DND-41 (cell line): ENCODE results near the gene TTLL11.

Source experiments
- ATAC-seq: fragments of 200-7000 bp; cut with Tn5 transposase; 3 replicates; pipeline ENCODE4 v1.9.1; 2021; ENCODE audit warnings: low read depth; ENCODE audit not compliant: insufficient read depth
- DNase-seq: peaks from one replicate; pipeline ENCODE4 v3.0.0-alpha.2; 2020
- H2AFZ ChIP-seq: 2 replicates; pipeline ENCODE4 v1.6.0; 2012; ENCODE audit warnings: low read depth, low read length
- H3K27ac ChIP-seq: 2 replicates; pipeline ENCODE4 v1.5.1; 2012; ENCODE audit warnings: low read length, inconsistent platforms
- H3K27me3 ChIP-seq: fragments of 200-600 bp; sonication (generic); 2 replicates; pipeline ENCODE4 v1.6.0; 2012; ENCODE audit warnings: low read length, mild to moderate bottlenecking, inconsistent platforms; ENCODE audit not compliant: insufficient read depth, poor library complexity
- H3K36me3 ChIP-seq: 2 replicates; pipeline ENCODE4 v1.5.1; 2012; ENCODE audit warnings: low read length, inconsistent platforms; ENCODE audit not compliant: insufficient read depth
- H3K4me1 ChIP-seq: 2 replicates; pipeline ENCODE4 v1.5.1; 2012; ENCODE audit warnings: mild to moderate bottlenecking, low read length; ENCODE audit not compliant: insufficient read depth
- H3K4me2 ChIP-seq: 2 replicates; pipeline ENCODE4 v1.6.0; 2012; ENCODE audit warnings: mild to moderate bottlenecking, moderate library complexity, low read length, inconsistent platforms; ENCODE audit not compliant: insufficient read depth
- H3K4me3 ChIP-seq, 2 experiments: fragments of 200-600 bp in 1 of 2; shearing (Covaris generic) in 1 of 2; 2 replicates each; pipeline ENCODE4 v1.5.1; 2012 to 2016; ENCODE audit warnings: inconsistent platforms in 2 of 2, low read length in 2 of 2, mild to moderate bottlenecking in 2 of 2, low read depth in 1 of 2, moderate library complexity in 1 of 2
- H3K79me2 ChIP-seq: 2 replicates; pipeline ENCODE4 v1.6.0; 2012; ENCODE audit warnings: low read length, inconsistent platforms; ENCODE audit not compliant: insufficient read depth
- H3K9ac ChIP-seq: 2 replicates; pipeline ENCODE4 v1.6.0; 2012; ENCODE audit warnings: low read depth, mild to moderate bottlenecking, inconsistent platforms, low read length, moderate library complexity
- H3K9me3 ChIP-seq: 2 replicates; pipeline ENCODE4 v1.5.1; 2012; ENCODE audit warnings: low read length, moderate library complexity, mild to moderate bottlenecking, inconsistent platforms; ENCODE audit not compliant: insufficient read depth, severe bottlenecking
- H4K20me1 ChIP-seq: 2 replicates; pipeline ENCODE4 v1.6.0; 2012; ENCODE audit warnings: low read length; ENCODE audit not compliant: insufficient read depth
- EZH2 ChIP-seq: IDR thresholded peaks from 3 replicates; pipeline ENCODE4 v1.6.1; 2012; ENCODE audit warnings: borderline replicate concordance, low read depth, mild to moderate bottlenecking, moderate library complexity, low read length, inconsistent platforms; ENCODE audit not compliant: severe bottlenecking
- TF ChIP-seq, protein P1 (sequence below): IDR thresholded peaks from 2 replicates; pipeline ENCODE4 v1.5.1; 2012; ENCODE audit warnings: borderline replicate concordance, low read length, moderate library complexity, mild to moderate bottlenecking; ENCODE audit not compliant: poor library complexity, severe bottlenecking; ENCODE audit errors: extremely low read depth

TTLL11 gene

DNA sequence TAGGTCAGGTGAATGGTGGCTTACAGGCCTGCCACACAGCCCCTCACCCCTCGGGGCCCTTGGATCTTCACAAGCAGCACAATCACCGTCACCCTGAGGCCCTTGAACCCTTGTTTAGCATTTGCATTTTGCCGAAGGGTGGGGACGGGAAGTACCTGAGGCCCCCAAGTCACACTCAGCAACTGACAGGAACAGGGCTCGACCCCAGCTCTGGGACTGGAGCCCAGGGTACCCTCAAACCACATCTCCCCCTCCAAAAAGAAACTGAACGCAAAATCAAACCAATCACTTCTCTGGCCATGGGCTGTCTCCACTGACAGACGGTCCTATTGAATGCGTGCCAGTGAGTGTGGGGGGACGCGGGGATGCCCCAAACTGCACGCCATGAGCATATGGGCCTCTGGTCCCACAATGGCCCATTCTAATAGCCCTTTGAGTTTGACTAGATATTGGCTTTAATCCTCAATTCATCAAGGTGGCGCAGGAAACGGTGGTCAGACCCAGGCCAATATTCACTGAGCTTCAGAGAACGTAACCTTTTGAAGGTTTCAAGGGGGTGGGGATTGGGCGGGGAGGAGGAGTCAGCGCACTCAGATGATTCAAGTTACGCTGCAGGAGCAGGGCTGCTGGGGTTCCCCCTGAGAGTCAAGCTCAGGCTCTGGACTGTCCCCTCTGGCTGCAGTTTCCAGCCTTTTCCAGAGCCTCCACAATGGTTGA, 265.7 kb downstream of the TTLL11 start:
- ATAC-seq (no peak), DNase-seq (no peak)
- H3K4me1 ChIP-seq = no peaks in the 10 kb centered on the region
- no peak overlapping the region for H3K4me3 ChIP-seq
- no peaks in the 10 kb centered on the region for H3K9me3 ChIP-seq
- no peak overlapping the region for H3K4me2 ChIP-seq
- TF ChIP-seq, protein P1, sequence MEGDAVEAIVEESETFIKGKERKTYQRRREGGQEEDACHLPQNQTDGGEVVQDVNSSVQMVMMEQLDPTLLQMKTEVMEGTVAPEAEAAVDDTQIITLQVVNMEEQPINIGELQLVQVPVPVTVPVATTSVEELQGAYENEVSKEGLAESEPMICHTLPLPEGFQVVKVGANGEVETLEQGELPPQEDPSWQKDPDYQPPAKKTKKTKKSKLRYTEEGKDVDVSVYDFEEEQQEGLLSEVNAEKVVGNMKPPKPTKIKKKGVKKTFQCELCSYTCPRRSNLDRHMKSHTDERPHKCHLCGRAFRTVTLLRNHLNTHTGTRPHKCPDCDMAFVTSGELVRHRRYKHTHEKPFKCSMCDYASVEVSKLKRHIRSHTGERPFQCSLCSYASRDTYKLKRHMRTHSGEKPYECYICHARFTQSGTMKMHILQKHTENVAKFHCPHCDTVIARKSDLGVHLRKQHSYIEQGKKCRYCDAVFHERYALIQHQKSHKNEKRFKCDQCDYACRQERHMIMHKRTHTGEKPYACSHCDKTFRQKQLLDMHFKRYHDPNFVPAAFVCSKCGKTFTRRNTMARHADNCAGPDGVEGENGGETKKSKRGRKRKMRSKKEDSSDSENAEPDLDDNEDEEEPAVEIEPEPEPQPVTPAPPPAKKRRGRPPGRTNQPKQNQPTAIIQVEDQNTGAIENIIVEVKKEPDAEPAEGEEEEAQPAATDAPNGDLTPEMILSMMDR = no peak
- no peak for TF ChIP-seq EZH2
- H2AFZ ChIP-seq = no peak overlapping the region
- no peaks in the 10 kb centered on the region for H3K27me3 ChIP-seq
- no peak overlapping the region for H3K9ac ChIP-seq
- H4K20me1 ChIP-seq = no peaks in the 10 kb centered on the region
- H3K79me2 ChIP-seq = no peaks in the 10 kb centered on the region
- H3K27ac ChIP-seq = no peak overlapping the region
- H3K36me3 ChIP-seq = no peaks in the 10 kb centered on the region

DNA sequence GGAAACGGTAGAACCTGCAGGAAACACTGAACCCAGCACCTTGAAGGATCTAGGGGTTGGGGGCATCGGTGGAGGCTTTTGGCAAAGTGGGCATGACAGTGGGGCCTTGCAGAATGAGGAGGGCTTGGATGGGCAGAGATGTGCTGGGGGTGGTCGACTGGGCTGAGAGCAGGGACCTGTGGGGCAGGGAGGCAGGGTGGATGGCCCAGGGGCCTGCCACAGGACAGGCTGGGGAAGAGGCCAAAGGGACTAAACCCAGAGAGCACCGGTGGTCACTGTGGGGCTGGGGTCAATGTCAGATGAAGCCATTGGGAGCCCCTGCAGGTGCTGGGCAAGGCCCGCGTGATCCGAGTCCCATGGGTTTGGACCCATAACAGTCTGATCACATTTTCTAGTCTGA, 266.4 kb downstream of the TTLL11 start:
- no peaks in the 10 kb centered on the region for H3K36me3 ChIP-seq
- H3K4me1 ChIP-seq = no peaks in the 10 kb centered on the region
- no peak overlapping the region for H3K4me2 ChIP-seq
- no peak for TF ChIP-seq EZH2
- TF ChIP-seq, protein P1 = no peak
- H2AFZ ChIP-seq = no peak overlapping the region
- DNase-seq (no peak), ATAC-seq (no peak)
- H3K4me3 ChIP-seq = no peak overlapping the region
- H3K27ac ChIP-seq = no peak overlapping the region
- H3K9ac ChIP-seq = no peak overlapping the region
- H4K20me1 ChIP-seq = no peaks in the 10 kb centered on the region
- H3K79me2 ChIP-seq = no peaks in the 10 kb centered on the region
- no peaks in the 10 kb centered on the region for H3K9me3 ChIP-seq
- H3K27me3 ChIP-seq = no peaks in the 10 kb centered on the region

DNA sequence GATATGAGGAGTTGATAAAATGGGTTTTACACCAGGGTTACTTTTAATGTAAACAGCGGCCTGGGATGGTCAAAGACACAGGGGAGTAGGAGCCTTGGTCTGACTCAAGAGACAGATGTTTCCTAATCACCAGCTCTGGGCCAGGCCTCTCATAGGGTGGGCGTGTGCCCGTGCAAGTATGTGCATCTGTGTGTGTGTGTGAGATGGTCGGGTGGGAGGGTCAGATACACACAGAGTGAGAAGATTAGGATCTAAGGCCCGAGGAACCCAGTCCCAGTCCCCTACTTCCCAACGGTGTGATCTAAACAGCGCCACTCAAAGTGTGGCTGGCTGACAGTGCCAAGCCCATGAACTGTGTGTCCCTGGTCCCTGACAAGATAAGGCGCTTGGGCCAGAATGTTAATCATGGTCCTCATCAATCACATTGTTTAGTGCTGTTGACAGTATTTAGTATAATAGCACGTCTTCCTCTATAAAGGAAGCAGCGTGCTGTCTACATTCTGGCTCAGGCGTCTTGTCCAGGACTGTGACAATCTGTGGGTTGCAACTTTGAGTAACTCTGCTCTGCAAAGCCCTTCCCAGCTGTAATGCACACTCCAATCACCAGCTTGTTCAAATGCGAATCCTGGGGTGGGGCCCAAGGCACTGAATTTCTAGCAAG, 267.9 kb downstream of the TTLL11 start:
- H3K27me3 ChIP-seq = no peaks in the 10 kb centered on the region
- no peaks in the 10 kb centered on the region for H3K4me1 ChIP-seq
- TF ChIP-seq, protein P1 = no peak
- ATAC-seq (no peak), DNase-seq (no peak)
- H3K36me3 ChIP-seq = no peaks in the 10 kb centered on the region
- H3K9ac ChIP-seq = no peak overlapping the region
- H2AFZ ChIP-seq = no peak overlapping the region
- H3K4me3 ChIP-seq = no peak overlapping the region
- no peaks in the 10 kb centered on the region for H3K79me2 ChIP-seq
- no peaks in the 10 kb centered on the region for H3K9me3 ChIP-seq
- H3K4me2 ChIP-seq = no peak overlapping the region
- no peaks in the 10 kb centered on the region for H4K20me1 ChIP-seq
- no peak overlapping the region for H3K27ac ChIP-seq
